Heart left ventricle (tissue), 16 donors: Measurements from ENCODE around the gene FGD1. TPM values are rescaled to one million over a fixed set of nuclear protein-coding genes. Genes with fewer than 3 reads are reported as not detected.

ENCODE experiments used
- ATAC-seq, 4 donors: fragments of 200-7000 bp; cut with Tn5 transposase; one replicate each; pipeline ENCODE4 v1.9.1; 2020 to 2022; ENCODE audit warnings: moderate library complexity in 4 of 4, mild to moderate bottlenecking in 3 of 4, moderate number of reproducible peaks in 1 of 4
- DNase-seq, 5 donors: peaks; one replicate each; pipeline ENCODE4 v3.0.0-alpha.2; 2020
- H3K27ac ChIP-seq, 12 donors: fragments of 200-600 bp; sonication (generic) in 4 of 12; one replicate each; pipeline versions ENCODE4 v1.5.0 to v1.8.0; 2016 to 2022; ENCODE audit warnings: mild to moderate bottlenecking in 2 of 12
- H3K27me3 ChIP-seq, 9 donors: fragments of 200-600 bp; sonication (generic) in 2 of 9; one replicate each; pipeline versions ENCODE4 v1.5.1 to v1.8.0; 2016 to 2022; ENCODE audit warnings: mild to moderate bottlenecking in 3 of 9
- H3K36me3 ChIP-seq, 9 donors: fragments of 200-600 bp; sonication (generic) in 2 of 9; one replicate each; pipeline versions ENCODE4 v1.5.0 to v1.8.0; 2018 to 2022; ENCODE audit warnings: mild to moderate bottlenecking in 2 of 9
- H3K4me1 ChIP-seq, 12 donors: fragments of 200-600 bp; sonication (generic) in 4 of 12; one replicate each; pipeline versions ENCODE4 v1.5.0 to v1.8.0; 2016 to 2022; ENCODE audit warnings: mild to moderate bottlenecking in 3 of 12
- H3K4me3 ChIP-seq, 12 donors: fragments of 200-600 bp; sonication (generic) in 4 of 12; one replicate each; pipeline versions ENCODE4 v1.5.0 to v1.8.0; 2017 to 2022; ENCODE audit warnings: mild to moderate bottlenecking in 9 of 12, moderate library complexity in 4 of 12
- H3K9me3 ChIP-seq, 12 donors: fragments of 200-600 bp; sonication (generic) in 4 of 12; one replicate each; pipeline versions ENCODE4 v1.5.0 to v1.8.0; 2016 to 2022; ENCODE audit warnings: mild to moderate bottlenecking in 1 of 12
- POLR2A ChIP-seq, 2 donors: fragments of 450-650 bp; IDR thresholded peaks; one replicate each; pipeline ENCODE4 v1.6.1; 2017; ENCODE audit warnings: antibody characterized with exemption in 2 of 2, mild to moderate bottlenecking in 2 of 2, moderate library complexity in 2 of 2
- WGBS, 4 donors: extraction: QIAGEN DNeasy Blood & Tissue Kit in 2 of 4; methylation state at CpG; one replicate each; pipeline versions ENCODE4 v1.1.5 to v1.1.7; 2013 to 2018; 5-methylcytosine and 5-hydroxymethylcytosine counted together
- intact Hi-C, 10 donors: fragments of 100-400 bp; cut with DNase I; formaldehyde crosslinking; loops; one replicate each; pipeline versions ENCODE4 v1.11.1 to v1.14.2; 2022
- polyA plus RNA-seq, 2 donors: library from polyadenylated mRNA; stranded (reverse); fragments of 200-250 nt; gene quantifications; one replicate each; pipeline ENCODE4 v1.2.3, GENCODE V29; 2013
- total RNA-seq, 9 donors: library from RNA; depleted of rRNA in 2 of 9; stranded (reverse); fragments of >200 nt in 2 of 9; fragmentation: NEBNext Ultra II Directional in 3 of 9; extraction: Animal tissue kit (Norgen Biotek cat#: 25700) in 3 of 9; gene quantifications; one replicate each; pipeline versions ENCODE4 v1.1.0 to v1.2.4, GENCODE V29; 2016 to 2023
- TF ChIP-seq, protein P1 (sequence below), 12 donors: fragments of 200-600 bp; sonication (generic) in 4 of 12; IDR thresholded peaks; one replicate each; pipeline versions ENCODE4 v1.5.0 to v1.8.0; 2018 to 2022; ENCODE audit warnings: antibody characterized with exemption in 12 of 12, mild to moderate bottlenecking in 5 of 12
- donor health status: ischemic (EF 13 %, LVEDD 7.1; RV severe dilation, severe dysfunction).
- donor health status: healthy with polysubstance abuse.
- donor health status: DM: no; HTN: yes; CAD: no.
- donor health status: DM: no; HTN: no; CAD: no.
- donor health status: ischemic (EF 25% LVEDD 6.9; RV normal size, moderate dysfunction).
- donor health status: ischemic (EF 25% LVEDD 5.7; RV mildly dilated, moderate dysfunction).
- donor health status: healthy.
- donor health status: DM: yes; HTN: yes; CAD: no.
- donor health status: ischemic (EF 35%, LVEDD 5.7; RV mildly dilated, moderate dysfunction).
- donor health status: nonischemic (EF 11% LVEDD 7.7; RV severe dilation, severe dysfunction).
- donor health status: DM: yes; HTN: yes; CAD: no.
- donor health status: PGD.
- donor health status: ischemic (EF 29% LVEDD 5.4; RV normal size, mild dysfunction).
- donor health status: nonischemic (EF 23%, LVEDD 6.1; RV moderate dilation, normal function).

FGD1 gene
- total and polyA plus RNA-seq, 11 donors, result 3.9 to 7.5 (median 5.9) TPM

DNA sequence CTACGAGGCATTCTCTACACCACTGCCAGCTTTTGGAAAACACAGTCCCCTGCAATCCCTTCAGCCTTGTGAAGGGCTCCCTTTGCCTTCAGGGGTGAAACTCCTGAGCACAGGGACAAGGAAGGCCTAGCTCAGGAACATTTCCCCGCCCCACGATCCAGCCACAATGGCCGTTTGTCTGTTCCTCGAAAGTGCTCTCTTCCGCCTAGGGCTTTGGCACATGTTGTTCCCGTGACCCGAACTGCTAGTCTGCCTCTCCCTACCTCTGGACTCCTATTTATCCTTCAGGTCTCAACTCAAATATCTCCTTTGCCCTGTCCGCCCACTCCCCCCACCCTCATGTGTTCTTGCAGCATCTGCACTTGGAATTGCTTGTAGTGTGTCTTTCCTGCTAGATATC, 12.1 kb downstream of the FGD1 start:
- TF ChIP-seq, protein P1, sequence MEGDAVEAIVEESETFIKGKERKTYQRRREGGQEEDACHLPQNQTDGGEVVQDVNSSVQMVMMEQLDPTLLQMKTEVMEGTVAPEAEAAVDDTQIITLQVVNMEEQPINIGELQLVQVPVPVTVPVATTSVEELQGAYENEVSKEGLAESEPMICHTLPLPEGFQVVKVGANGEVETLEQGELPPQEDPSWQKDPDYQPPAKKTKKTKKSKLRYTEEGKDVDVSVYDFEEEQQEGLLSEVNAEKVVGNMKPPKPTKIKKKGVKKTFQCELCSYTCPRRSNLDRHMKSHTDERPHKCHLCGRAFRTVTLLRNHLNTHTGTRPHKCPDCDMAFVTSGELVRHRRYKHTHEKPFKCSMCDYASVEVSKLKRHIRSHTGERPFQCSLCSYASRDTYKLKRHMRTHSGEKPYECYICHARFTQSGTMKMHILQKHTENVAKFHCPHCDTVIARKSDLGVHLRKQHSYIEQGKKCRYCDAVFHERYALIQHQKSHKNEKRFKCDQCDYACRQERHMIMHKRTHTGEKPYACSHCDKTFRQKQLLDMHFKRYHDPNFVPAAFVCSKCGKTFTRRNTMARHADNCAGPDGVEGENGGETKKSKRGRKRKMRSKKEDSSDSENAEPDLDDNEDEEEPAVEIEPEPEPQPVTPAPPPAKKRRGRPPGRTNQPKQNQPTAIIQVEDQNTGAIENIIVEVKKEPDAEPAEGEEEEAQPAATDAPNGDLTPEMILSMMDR (IDR thresholded peaks at IDR 0.05), result no peak
- TF ChIP-seq POLR2A (IDR thresholded peaks at IDR 0.05), result no peak
- no peak for DNase-seq
- H3K27ac ChIP-seq, result peak overlapping the region in 9 of 12 donors; percentile 27 to 80 (median 63)

DNA sequence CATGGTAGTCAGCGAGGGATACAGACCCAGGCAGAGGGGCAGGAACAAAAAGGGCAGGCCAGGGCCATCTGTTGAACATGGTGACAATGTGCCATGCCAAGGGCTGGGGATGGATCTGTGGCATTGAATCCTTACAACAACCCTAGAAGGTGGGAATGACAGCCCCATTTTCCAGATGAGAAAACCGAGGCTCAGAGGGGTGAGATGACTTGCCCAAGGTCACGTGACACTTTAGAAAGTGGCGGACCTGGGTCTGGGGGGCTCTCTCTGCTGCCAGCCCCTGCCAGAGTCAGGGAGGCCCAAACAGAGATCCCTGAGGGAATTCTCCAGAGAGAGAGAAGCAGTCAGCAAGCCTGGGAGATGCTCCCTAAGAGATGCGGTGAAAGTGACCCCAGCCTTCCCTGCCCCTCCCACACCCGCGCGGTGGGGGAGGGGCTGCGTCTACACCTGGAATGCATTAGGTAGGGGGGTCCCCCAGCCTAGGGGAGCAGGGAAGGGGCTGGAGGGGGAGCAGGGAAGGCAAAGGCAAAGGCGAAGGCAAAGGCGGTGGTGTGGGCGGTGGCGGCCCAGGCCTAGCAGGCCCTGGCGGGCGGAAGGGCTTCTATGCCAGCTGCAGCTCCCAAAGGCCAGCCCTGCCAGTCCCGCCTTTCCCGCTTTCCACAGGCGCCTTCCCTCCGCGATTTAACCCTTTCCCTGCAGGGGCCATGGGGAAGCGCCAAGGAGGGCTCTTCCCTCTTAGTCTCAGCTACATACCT, 13.0 kb downstream of the FGD1 start:
- no peaks in the 10 kb centered on the region for H3K9me3 ChIP-seq
- H3K27me3 ChIP-seq, result peaks cover 0 to 9% (median 0%) of the 10 kb centered on the region in 9 donors
- 42 to 52% (median 46%) methylated on average over 18 to 21 of the region's 21 CpGs for WGBS, 4 donors
- ATAC-seq (peak in 2 of 4 donors; percentile 34 to 35), DNase-seq (no peak)
- peaks cover 0 to 35% (median 7%) of the 10 kb centered on the region in 12 donors for H3K4me1 ChIP-seq
- no peaks in the 10 kb centered on the region for H3K36me3 ChIP-seq
- H3K27ac ChIP-seq, result peak overlapping the region in 11 of 12 donors; percentile 34 to 80 (median 64)
- peak overlapping the region in 2 of 12 donors; percentile 3 to 12 for H3K4me3 ChIP-seq
- TF ChIP-seq POLR2A (IDR thresholded peaks at IDR 0.05), result no peak
- TF ChIP-seq, protein P1 (IDR thresholded peaks at IDR 0.05), result no peak
- intact Hi-C loops, result loop anchor here in 4 of 10 donors (2.0 to 10.0 kb wide), 3 partner anchors 46 to 52 kb away; partner anchors contain the start of gene GNL3L (in 3 of the 4)

More for the DNA sequence above, 12.1 kb downstream of the FGD1 start:
- Histone ChIP-seq H3K9me3 (no peaks in the 10 kb centered on the region), H3K4me1 (peaks cover 0 to 35% (median 7%) of the 10 kb centered on the region in 12 donors), H3K27me3 (peaks cover 0 to 5% (median 0%) of the 10 kb centered on the region in 9 donors), H3K4me3 (no peak overlapping the region), H3K36me3 (no peaks in the 10 kb centered on the region)
- intact Hi-C loops, result loop anchor here in 4 of 10 donors (2.0 to 10.0 kb wide), 3 partner anchors 45 to 51 kb away; partner anchors contain the start of gene GNL3L (in 3 of the 4)
- 58 to 79% (median 65%) methylated on average over 9 of the region's 9 CpGs for WGBS, 4 donors
- ATAC-seq, result no peak

DNA sequence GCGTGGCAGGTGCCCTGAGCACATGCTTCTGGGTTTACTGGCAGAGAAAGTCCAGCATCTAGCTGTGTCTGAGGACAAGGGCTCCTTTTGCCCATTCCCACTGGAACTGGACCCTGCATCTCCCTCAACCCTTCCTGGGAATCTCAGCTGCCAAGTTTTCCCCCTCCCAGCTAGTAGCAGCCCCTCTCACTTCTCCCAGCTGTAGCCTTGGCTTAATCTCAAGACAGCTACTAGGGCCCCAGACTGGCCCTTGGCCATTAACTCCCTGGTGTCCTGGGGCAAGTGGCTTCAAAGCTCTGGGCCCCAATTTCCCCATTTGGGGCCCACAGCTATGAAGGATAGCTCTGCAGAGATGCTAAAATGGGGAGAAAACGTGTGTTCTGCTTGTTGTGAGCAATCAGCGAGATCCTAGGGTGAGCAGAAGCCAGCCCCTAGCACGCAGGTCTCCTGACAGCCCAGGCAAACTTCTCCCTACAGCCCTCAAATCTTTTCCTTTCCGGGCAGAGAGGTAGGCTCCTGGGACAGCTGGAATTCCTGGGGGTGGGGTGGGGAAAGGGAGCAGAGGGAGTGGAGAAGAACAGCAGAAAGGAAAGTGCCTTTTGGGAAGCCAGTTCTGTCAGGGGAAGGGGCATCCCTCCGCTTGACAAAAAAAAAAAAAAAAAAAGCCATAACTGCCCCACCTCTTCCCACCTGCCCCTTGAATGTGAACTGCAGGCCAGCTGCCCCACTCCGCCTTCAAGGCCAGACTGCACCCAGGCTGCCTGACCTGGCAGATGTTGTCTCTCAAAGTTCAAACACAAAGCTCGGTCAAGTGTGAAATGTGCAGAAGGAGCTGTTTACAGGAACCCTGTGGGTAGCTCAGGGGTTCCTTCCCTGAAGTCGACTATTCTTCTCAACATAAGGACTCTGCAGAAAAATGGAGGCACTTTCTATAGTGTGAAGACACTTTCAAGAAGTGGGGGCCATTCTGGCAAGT, 16.6 kb downstream of the FGD1 start:
- intact Hi-C loops, result loop anchor here in 3 of 10 donors (5.0 to 10.0 kb wide), 2 partner anchors 53 to 55 kb away; partner anchors contain the start of gene GNL3L (in 3 of the 3)
- H3K27ac ChIP-seq, result no peak overlapping the region
- no peak for ATAC-seq

More for the DNA sequence above, 16.6 kb downstream of the FGD1 start:
- 43 to 55% (median 51%) methylated on average over 9 of the region's 9 CpGs for WGBS, 4 donors
- Histone ChIP-seq H3K27me3 (peaks cover 0 to 4% (median 0%) of the 10 kb centered on the region in 9 donors), H3K4me1 (peaks cover 0 to 28% (median 3%) of the 10 kb centered on the region in 12 donors), H3K4me3 (no peak overlapping the region), H3K36me3 (no peaks in the 10 kb centered on the region), H3K9me3 (no peaks in the 10 kb centered on the region)
- no peak for DNase-seq
- TF ChIP-seq POLR2A (IDR thresholded peaks at IDR 0.05), result no peak
- TF ChIP-seq, protein P1 (IDR thresholded peaks at IDR 0.05), result no peak
